Thymus (tissue), 11 donors: Measurements from ENCODE around the gene KCNG2. TPM values are rescaled to one million over a fixed set of nuclear protein-coding genes. Genes with fewer than 3 reads are reported as not detected.

ENCODE experiments used
- DNase-seq, 9 donors: peaks; one replicate each; pipeline ENCODE4 v3.0.0-alpha.2; 2013; ENCODE audit warnings: low spot score in 9 of 9, low read depth in 6 of 9, missing footprints in 1 of 9
- H3K27ac ChIP-seq, 2 donors: one replicate each; pipeline ENCODE4 v1.5.1; 2013; ENCODE audit warnings: control low read depth in 1 of 2, low read depth in 1 of 2, low read length in 1 of 2, mild to moderate bottlenecking in 1 of 2, moderate library complexity in 1 of 2
- H3K27me3 ChIP-seq, 2 donors: one replicate each; pipeline ENCODE4 v1.5.1; 2013; ENCODE audit warnings: low read length in 1 of 2; ENCODE audit not compliant: control insufficient read depth in 2 of 2, insufficient read depth in 1 of 2
- H3K36me3 ChIP-seq, 2 donors: one replicate each; pipeline ENCODE4 v1.5.1; 2013; ENCODE audit warnings: low read length in 1 of 2, mild to moderate bottlenecking in 1 of 2, moderate library complexity in 1 of 2; ENCODE audit not compliant: control insufficient read depth in 2 of 2, insufficient read depth in 2 of 2
- H3K4me1 ChIP-seq, 2 donors: one replicate each; pipeline ENCODE4 v1.5.1; 2013; ENCODE audit warnings: low read length in 2 of 2; ENCODE audit not compliant: control insufficient read depth in 2 of 2, insufficient read depth in 2 of 2
- H3K4me3 ChIP-seq, 2 donors: one replicate each; pipeline ENCODE4 v1.5.1; 2013; ENCODE audit warnings: low read length in 2 of 2, control low read depth in 1 of 2, mild to moderate bottlenecking in 1 of 2
- H3K9me3 ChIP-seq, 2 donors: one replicate each; pipeline ENCODE4 v1.5.1; 2013; ENCODE audit warnings: low read length in 1 of 2, mild to moderate bottlenecking in 1 of 2; ENCODE audit not compliant: control insufficient read depth in 2 of 2, insufficient read depth in 1 of 2
- WGBS: extraction: QIAGEN DNeasy Blood & Tissue Kit; methylation state at CpG from one replicate; pipeline ENCODE4 v1.1.7; 2013; 5-methylcytosine and 5-hydroxymethylcytosine counted together
- polyA plus RNA-seq: library from polyadenylated mRNA; stranded (reverse); fragments of 200-250 nt; gene quantifications from one replicate; pipeline ENCODE4 v1.2.3, GENCODE V29; 2013
- total RNA-seq: library from RNA; stranded (reverse); fragments of 120-200 nt; gene quantifications from one replicate; pipeline ENCODE4 v1.2.4, GENCODE V29; 2013
- donor health status: healthy.

The KCNG2 gene
- total and polyA plus RNA-seq, 2 donors: 0.14 to 0.19 TPM

DNA sequence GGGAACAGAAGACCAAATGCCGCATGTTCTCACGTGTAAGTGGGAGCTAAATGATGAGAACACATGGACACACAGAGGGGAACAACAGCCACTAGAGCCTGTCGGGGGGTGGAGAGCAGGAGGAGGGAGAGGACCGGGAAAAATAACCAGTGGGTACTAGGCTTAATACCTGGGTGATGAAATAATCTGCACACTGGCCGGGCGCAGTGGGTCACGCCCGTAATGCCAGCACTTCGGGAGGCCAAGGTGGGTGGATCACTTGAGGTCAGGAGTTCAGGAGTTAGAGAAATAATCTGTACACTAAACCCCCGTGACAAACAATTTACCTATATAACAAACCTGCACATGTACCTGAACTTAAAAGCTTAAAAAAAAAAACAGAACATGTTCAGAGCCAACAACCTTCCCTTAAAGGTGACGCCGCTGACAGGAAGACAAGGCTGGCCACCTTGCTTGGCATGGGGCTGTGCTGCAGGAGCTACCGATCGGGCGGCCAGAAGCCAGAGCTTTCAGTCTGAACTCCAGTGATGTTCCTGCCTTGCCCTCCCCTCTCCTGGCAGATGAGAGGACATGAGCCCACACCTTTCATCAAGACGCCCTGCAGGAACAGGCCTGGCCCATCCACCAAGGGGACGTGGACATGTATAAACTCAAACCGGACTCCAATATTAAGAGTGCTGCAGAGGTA is 142.5 kb downstream of the KCNG2 start:
- DNase-seq: no peak
- no peaks in the 10 kb centered on the region for H3K27me3 ChIP-seq
- H3K36me3 ChIP-seq: peaks cover 34 to 55% of the 10 kb centered on the region in 2 donors
- H3K4me3 ChIP-seq: no peak overlapping the region
- peaks cover 4 to 23% of the 10 kb centered on the region in 2 donors for H3K9me3 ChIP-seq
- WGBS: 98% methylated on average over 18 of the region's 18 CpGs
- no peak overlapping the region for H3K27ac ChIP-seq
- H3K4me1 ChIP-seq: peaks cover 12 to 21% of the 10 kb centered on the region in 2 donors

DNA sequence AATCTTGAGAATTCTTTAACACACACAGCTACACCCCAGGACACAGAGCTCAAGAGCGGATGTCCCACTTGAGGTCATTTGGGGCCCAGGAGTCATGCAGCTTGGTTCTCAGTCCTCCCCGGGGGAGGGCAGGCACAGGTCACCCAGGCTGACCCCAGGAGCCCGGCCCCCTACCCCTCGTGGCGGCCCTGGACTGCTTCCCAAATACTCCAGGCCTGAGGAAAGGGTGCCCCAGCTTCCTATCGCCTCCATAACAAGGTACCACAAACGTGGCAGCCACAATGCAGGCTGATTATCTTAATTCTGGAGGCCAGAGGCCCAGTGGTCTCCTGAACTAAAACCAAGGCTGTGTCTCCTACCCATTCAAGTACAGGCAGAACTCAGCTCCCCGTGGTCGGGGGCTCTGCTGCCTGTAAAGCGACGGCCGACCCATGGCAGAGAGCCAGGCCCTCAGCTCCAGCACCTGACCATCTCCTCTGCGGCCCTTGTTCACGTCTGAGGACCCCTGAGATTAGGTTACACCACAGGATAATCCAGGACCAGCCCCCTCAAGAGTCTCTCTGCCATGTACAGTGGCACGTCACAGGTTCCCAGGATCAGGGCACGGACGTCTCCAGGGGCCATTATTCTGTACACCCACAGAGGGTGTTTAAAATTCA is 143.2 kb downstream of the KCNG2 start:
- H3K4me1 ChIP-seq: peaks cover 12 to 24% of the 10 kb centered on the region in 2 donors
- H3K4me3 ChIP-seq: no peak overlapping the region
- WGBS: 94% methylated on average over 17 of the region's 17 CpGs
- peaks cover 33 to 48% of the 10 kb centered on the region in 2 donors for H3K36me3 ChIP-seq
- H3K27ac ChIP-seq: no peak overlapping the region
- no peak for DNase-seq
- H3K9me3 ChIP-seq: peaks cover 4 to 16% of the 10 kb centered on the region in 2 donors
- H3K27me3 ChIP-seq: no peaks in the 10 kb centered on the region

DNA sequence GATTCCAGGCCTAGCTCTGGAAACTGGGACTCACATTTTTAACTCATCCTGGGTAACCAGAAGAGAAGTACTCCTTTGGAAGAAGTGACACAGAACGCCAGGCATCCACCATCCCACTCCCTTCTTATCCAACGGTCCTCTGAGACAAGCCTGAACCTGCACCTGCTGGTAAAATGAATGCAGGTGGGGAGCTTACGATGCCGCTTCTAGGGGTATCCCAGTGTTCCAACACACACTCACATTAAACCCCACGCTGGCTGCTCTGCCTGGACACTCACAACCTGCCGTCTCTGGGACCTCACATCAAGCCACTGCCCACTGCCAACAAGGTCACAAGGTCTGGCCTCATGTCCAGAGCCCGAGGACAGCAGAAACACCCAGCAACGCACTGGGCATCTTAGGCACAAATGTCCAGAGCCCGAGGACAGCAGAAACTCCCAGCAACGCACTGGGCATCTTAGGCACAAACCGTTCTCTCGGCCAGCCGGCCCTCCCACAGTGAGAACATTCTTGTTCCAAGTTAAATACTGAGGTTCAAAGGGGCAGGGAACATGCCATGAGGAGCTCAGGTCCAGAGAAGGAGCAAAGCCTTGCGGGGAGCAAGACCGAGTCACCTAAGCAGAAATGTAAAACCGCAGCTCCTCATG is 143.9 kb downstream of the KCNG2 start:
- Histone ChIP-seq H3K9me3 (peaks cover 4 to 10% of the 10 kb centered on the region in 2 donors), H3K27ac (no peak overlapping the region), H3K4me3 (no peak overlapping the region), H3K4me1 (peaks cover 12 to 24% of the 10 kb centered on the region in 2 donors), H3K27me3 (no peaks in the 10 kb centered on the region), H3K36me3 (peaks cover 33 to 44% of the 10 kb centered on the region in 2 donors)
- WGBS: 93% methylated on average over 16 of the region's 16 CpGs
- no peak for DNase-seq

DNA sequence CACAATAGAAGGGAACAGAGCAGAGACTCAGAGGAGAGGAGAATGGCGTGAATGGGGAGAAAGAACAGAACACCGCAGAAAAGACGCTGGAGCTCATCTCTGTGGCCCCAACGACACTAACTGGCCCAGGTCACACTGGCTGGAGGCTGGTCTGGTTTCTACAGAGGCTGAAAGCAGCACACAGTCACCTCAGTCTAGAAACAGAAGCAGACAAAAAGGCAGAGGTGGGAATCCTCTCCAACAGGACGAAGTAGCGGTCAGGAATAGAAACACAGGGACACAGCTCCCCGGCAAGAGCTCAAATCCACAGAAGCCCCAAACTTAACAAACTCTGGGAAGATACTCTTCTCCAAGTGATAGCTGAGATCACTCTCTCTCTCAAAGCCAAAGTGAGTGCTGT is 144.5 kb downstream of the KCNG2 start:
- Histone ChIP-seq H3K27me3 (no peaks in the 10 kb centered on the region), H3K4me1 (peaks cover 12 to 24% of the 10 kb centered on the region in 2 donors), H3K36me3 (peaks cover 30 to 41% of the 10 kb centered on the region in 2 donors), H3K9me3 (peaks cover 0 to 8% of the 10 kb centered on the region in 2 donors), H3K27ac (no peak overlapping the region), H3K4me3 (no peak overlapping the region)
- WGBS: 97% methylated on average over 7 of the region's 7 CpGs
- no peak for DNase-seq

DNA sequence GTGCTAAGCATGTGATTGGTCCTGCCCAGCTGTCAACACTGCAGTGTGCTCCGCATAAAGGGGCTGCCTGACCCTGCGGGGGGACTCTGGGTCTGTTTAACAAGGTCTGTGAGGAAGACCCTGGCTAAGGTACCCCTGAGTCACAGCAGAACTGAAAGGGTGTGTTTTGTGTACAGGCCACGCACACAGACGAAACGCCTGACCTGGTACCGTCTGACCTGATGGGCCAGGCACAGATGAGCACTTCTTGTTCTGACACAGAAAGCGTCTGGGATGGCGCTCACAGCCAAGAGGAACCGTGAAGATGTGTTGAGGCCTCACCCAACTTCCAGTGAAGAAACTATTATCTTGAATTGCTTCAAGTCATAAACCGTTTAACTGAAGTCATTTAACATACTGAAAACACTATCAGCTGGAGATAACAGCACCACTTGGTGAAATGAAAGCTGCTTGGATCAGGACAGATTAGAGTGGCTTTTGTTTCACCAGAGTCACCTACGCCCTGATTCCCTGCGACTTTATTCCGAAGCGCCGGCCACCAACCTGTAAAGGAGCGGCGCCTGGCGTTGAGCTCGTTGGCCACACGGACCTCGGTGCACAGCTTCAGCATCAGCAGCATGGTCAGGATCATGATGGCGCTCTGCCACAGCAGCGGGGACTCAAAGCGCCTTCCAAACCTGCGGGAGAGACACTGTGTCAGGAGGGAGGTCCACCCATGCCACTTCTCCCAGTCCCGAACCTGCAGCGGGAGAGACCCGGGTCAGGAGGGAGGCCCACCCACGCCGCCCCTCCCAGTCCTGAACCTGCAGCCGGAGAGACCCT is 145.3 kb downstream of the KCNG2 start:
- no peak for DNase-seq
- 94% methylated on average over 31 of the region's 31 CpGs for WGBS
- peaks cover 12 to 24% of the 10 kb centered on the region in 2 donors for H3K4me1 ChIP-seq
- peaks cover 30 to 43% of the 10 kb centered on the region in 2 donors for H3K36me3 ChIP-seq
- H3K27ac ChIP-seq: peak overlapping the region in 1 of 2 donors; percentile 9
- H3K9me3 ChIP-seq: peaks cover 0 to under 1% of the 10 kb centered on the region in 2 donors
- no peaks in the 10 kb centered on the region for H3K27me3 ChIP-seq
- H3K4me3 ChIP-seq: no peak overlapping the region

DNA sequence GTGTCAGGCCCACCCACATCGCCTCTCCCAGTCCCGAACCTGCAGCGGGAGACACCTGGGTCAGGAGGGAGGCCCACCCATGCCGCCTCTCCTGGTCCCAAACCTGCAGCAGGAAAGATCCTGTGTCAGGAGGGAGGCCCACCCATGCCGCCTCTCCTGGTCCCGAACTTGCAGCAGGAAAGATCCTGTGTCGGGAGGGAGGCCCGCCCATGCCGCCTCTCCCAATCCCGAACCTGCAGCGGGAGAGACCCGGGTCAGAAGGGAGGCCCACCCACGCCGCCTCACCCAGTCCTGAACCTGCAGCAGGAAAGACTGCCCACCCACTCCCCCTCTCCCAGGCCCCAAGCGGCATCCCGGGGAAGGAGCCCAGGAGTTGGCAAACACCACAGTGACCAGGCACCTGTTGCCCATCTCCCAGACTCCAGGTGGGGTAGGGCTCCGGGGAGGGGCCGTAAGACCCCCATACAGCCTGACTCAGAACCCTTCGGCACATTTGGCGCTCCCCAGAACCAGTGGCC is 145.9 kb downstream of the KCNG2 start:
- peaks cover 12 to 27% of the 10 kb centered on the region in 2 donors for H3K4me1 ChIP-seq
- no peak for DNase-seq
- H3K27ac ChIP-seq: peak overlapping the region in 1 of 2 donors; percentile 60

DNA sequence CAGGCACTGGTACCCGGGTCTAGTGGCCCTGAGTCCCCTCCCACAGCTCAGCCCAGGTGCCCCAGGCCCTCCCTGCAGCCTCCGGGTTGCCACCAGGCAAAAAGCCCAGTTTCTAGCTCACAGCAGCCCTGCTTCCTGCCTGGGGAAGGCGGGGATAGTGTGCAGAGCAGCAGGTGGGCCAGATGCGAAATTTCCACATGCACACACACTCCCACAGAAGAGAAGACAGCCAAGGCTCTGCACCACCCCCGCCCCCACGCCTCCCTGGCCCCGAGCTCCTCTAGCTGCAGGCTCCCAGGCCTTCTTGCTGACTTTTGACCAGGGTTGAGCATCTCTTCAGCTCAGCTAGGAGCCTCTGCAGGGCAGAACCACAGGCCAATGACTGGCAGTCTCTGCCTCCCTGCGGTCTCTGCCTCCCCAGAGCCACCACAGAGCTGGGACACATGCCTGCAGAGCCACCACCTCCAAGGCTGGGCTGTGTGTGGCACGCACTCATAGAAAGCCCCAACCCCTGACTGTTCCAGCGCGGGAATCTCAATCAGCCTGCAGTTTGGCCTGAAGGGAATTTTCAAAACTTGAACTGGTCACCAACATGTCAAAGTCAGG is 146.5 kb downstream of the KCNG2 start:
- peak in 4 of 9 donors; percentile 51 to 70 (median 63) for DNase-seq
- Histone ChIP-seq H3K36me3 (peaks cover 32 to 49% of the 10 kb centered on the region in 2 donors), H3K4me1 (peaks cover 15 to 31% of the 10 kb centered on the region in 2 donors), H3K27me3 (no peaks in the 10 kb centered on the region), H3K4me3 (no peak overlapping the region), H3K27ac (peak overlapping the region in 1 of 2 donors; percentile 60), H3K9me3 (no peaks in the 10 kb centered on the region)
- WGBS: 33% methylated on average over 11 of the region's 11 CpGs

More for the DNA sequence above, 145.9 kb downstream of the KCNG2 start:
- Histone ChIP-seq H3K36me3 (peaks cover 28 to 44% of the 10 kb centered on the region in 2 donors), H3K9me3 (no peaks in the 10 kb centered on the region), H3K27me3 (no peaks in the 10 kb centered on the region), H3K4me3 (no peak overlapping the region)
- WGBS: 96% methylated on average over 20 of the region's 20 CpGs

DNA sequence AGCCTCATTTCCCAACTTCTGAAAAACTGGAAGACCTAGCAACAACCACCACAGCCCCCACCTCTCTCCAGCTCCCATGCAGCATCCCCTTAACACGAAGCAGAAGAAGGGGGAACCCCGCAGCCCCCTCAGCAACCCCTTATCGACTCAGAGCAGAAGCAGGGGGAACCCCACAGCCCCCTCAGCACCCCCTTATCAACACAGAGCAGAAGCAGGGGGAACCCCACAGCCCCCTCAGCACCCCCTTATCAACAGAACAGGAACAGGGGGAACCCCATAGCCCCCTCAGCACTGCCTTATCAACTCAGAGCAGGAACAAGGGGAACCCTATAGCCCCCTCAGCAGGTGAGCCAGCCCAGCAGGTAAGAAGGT is 147.0 kb downstream of the KCNG2 start:
- no peak overlapping the region for H3K27ac ChIP-seq
- no peaks in the 10 kb centered on the region for H3K9me3 ChIP-seq
- no peak for DNase-seq
- H3K4me3 ChIP-seq: no peak overlapping the region
- peaks cover 32 to 49% of the 10 kb centered on the region in 2 donors for H3K36me3 ChIP-seq
- 37% methylated on average over 3 of the region's 3 CpGs for WGBS
- peaks cover 15 to 34% of the 10 kb centered on the region in 2 donors for H3K4me1 ChIP-seq
- H3K27me3 ChIP-seq: no peaks in the 10 kb centered on the region
